Naive thymus-derived CD4-positive, alpha-beta T cell (primary cell): ENCODE data around the gene RGMB. TPM values are rescaled to one million over a fixed set of nuclear protein-coding genes. Genes with fewer than 3 reads are reported as not detected.

Experiments used
- ATAC-seq: fragments of 150-1000 bp; cut with Tn5 transposase; 2 replicates; pipeline ENCODE4 v1.10.0; 2021; ENCODE audit warnings: mild to moderate bottlenecking, moderate library complexity
- CTCF ChIA-PET: fragments of 350-600 bp; sonication (Branson Sonifier 250); formaldehyde crosslinking; loops from one replicate; lab custom pipeline; 2021; ENCODE audit warnings: antibody characterized with exemption; lab: Charles Lee
- POLR2A ChIA-PET: fragments of 350-600 bp; sonication (Branson Sonifier 250); formaldehyde crosslinking; loops from one replicate; lab custom pipeline; 2021; ENCODE audit warnings: antibody characterized with exemption, inconsistent platforms; lab: Charles Lee
- DNase-seq, 9 donors: peaks; one replicate each; pipeline versions ENCODE4 v3.0.0 to v3.0.0-alpha.2; 2020 to 2022; ENCODE audit warnings: mixed read lengths in 1 of 9
- H3K27ac ChIP-seq: one replicate; pipeline ENCODE4 v1.7.0; 2013; ENCODE audit warnings: mild to moderate bottlenecking, low read depth, low read length, moderate library complexity
- H3K27me3 ChIP-seq, 2 donors: one replicate each; pipeline ENCODE4 v1.7.0; 2013; ENCODE audit warnings: low read length in 2 of 2, mild to moderate bottlenecking in 2 of 2, moderate library complexity in 2 of 2; ENCODE audit not compliant: control insufficient read depth in 2 of 2, insufficient read depth in 2 of 2
- H3K36me3 ChIP-seq, 3 experiments: 1 replicate in 2 of 3; 2 replicates in 1 of 3; pipeline ENCODE4 v1.7.0; 2013; ENCODE audit warnings: low read length in 3 of 3, mild to moderate bottlenecking in 3 of 3, moderate library complexity in 1 of 3; ENCODE audit not compliant: insufficient read depth in 3 of 3, control insufficient read depth in 2 of 3
- H3K4me1 ChIP-seq, 2 donors: one replicate each; pipeline ENCODE4 v1.7.0; 2013; ENCODE audit warnings: low read length in 2 of 2, mild to moderate bottlenecking in 2 of 2, moderate library complexity in 1 of 2; ENCODE audit not compliant: control insufficient read depth in 2 of 2, insufficient read depth in 2 of 2
- H3K4me3 ChIP-seq: 2 replicates; pipeline ENCODE4 v1.7.0; 2013; ENCODE audit warnings: mild to moderate bottlenecking, low read length
- H3K9me3 ChIP-seq, 3 experiments: 1 replicate in 2 of 3; 2 replicates in 1 of 3; pipeline ENCODE4 v1.7.0; 2013; ENCODE audit warnings: low read length in 3 of 3; ENCODE audit not compliant: control insufficient read depth in 2 of 3
- H3K27ac Mint-ChIP-seq, 9 donors: one replicate each; pipeline ENCODE4 v1.8.0; 2020 to 2022; ENCODE audit warnings: mixed read lengths in 9 of 9, mild to moderate bottlenecking in 8 of 9, moderate library complexity in 5 of 9, inconsistent platforms in 2 of 9
- H3K27me3 Mint-ChIP-seq, 5 donors: one replicate each; pipeline ENCODE4 v1.8.0; 2021 to 2022; ENCODE audit warnings: mixed read lengths in 5 of 5, mild to moderate bottlenecking in 1 of 5
- H3K36me3 Mint-ChIP-seq, 5 donors: one replicate each; pipeline ENCODE4 v1.8.0; 2020 to 2022; ENCODE audit warnings: mixed read lengths in 5 of 5, mild to moderate bottlenecking in 3 of 5, inconsistent platforms in 1 of 5
- H3K4me1 Mint-ChIP-seq, 7 donors: one replicate each; pipeline ENCODE4 v1.8.0; 2020 to 2022; ENCODE audit warnings: mixed read lengths in 7 of 7, mild to moderate bottlenecking in 3 of 7, inconsistent platforms in 1 of 7
- H3K4me3 Mint-ChIP-seq, 10 donors: one replicate each; pipeline ENCODE4 v1.8.0; 2020 to 2022; ENCODE audit warnings: mild to moderate bottlenecking in 10 of 10, mixed read lengths in 10 of 10, moderate library complexity in 6 of 10, inconsistent platforms in 2 of 10
- H3K9me3 Mint-ChIP-seq, 11 donors: one replicate each; pipeline ENCODE4 v1.8.0; 2020 to 2022; ENCODE audit warnings: mixed read lengths in 11 of 11, mild to moderate bottlenecking in 4 of 11, inconsistent platforms in 1 of 11, moderate library complexity in 1 of 11
- intact Hi-C, 2 donors: fragments of 100-400 bp; cut with micrococcal nuclease; formaldehyde crosslinking; loops; one replicate each; pipeline ENCODE4 v1.15.1; 2023
- polyA plus RNA-seq, 2 donors: library from polyadenylated mRNA; unstranded; fragments of 300-500 nt; fragmentation: Illumina TruSeq; gene quantifications; one replicate each; pipeline ENCODE4 v1.2.3, GENCODE V29; 2021
- total RNA-seq, 6 experiments: library from RNA in 5 of 6; stranded (reverse) in 5 of 6; gene quantifications; 1 replicate in 5 of 6; 2 replicates in 1 of 6; pipeline ENCODE4 v1.2.3 and lab custom pipeline; 2021 to 2026

Gene RGMB
- total and polyA plus RNA-seq, 7 experiments from 2014 or later: 0.41 to 22.4 (median 9.5) TPM

DNA sequence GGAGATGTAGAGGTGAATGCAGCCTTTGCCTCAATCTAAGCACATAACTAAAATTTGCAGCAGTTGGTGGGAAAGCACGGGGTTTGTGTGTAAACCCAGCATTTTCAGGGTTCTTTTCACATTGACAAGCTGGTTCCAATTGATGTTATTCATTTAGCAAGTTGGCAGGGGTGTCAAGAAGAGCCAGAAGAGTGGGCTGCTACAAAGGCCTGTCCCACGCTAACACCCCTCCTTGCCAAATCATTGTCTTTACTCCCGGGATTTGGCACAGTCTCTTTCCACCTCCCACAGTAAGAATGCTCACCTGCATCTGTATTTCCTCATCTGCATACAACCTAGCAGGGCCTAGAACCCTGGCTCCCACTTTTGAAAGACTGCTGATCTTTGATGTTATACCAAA is 11.8 kb downstream of the RGMB start:
- H3K4me1 Mint-ChIP-seq: peaks cover 0 to 88% (median 53%) of the 10 kb centered on the region in 7 donors
- H3K36me3 Mint-ChIP-seq: peaks cover 0 to 39% (median 4%) of the 10 kb centered on the region in 5 donors
- H3K27ac ChIP-seq: no peak overlapping the region
- no peak overlapping the region for H3K4me3 Mint-ChIP-seq
- peak overlapping the region in 1 of 9 donors; percentile 65 for H3K27ac Mint-ChIP-seq
- H3K4me3 ChIP-seq: no peak overlapping the region
- ChIA-PET CTCF (interaction anchor here (0.6 to 2.3 kb wide), 2 partner anchors 10 to 14 kb away, joined by 3 to 9 read pairs; no protein-coding TSS in a partner anchor), POLR2A (interaction anchor here (0.6 kb wide), 1 partner anchor 14 kb away, joined by 4 read pairs; no protein-coding TSS in a partner anchor)
- DNase-seq (no peak), ATAC-seq (no peak)
- intact Hi-C loops: no loop called here
- no peaks in the 10 kb centered on the region for H3K27me3 ChIP-seq
- H3K9me3 ChIP-seq: no peaks in the 10 kb centered on the region
- H3K36me3 ChIP-seq: peaks cover 0 to 3% (median 0%) of the 10 kb centered on the region in 3 experiments
- H3K27me3 Mint-ChIP-seq: no peaks in the 10 kb centered on the region
- H3K4me1 ChIP-seq: peaks cover 0 to 3% of the 10 kb centered on the region in 2 donors
- no peaks in the 10 kb centered on the region for H3K9me3 Mint-ChIP-seq

- Mint-ChIP-seq H3K4me1 (peaks cover 0 to 86% (median 56%) of the 10 kb centered on the region in 7 donors), H3K36me3 (peaks cover 0 to 31% (median 0%) of the 10 kb centered on the region in 5 donors), H3K9me3 (no peaks in the 10 kb centered on the region), H3K27me3 (no peaks in the 10 kb centered on the region), H3K4me3 (peak overlapping the region in 1 of 10 donors; percentile 3), H3K27ac (peak overlapping the region in 1 of 9 donors; percentile 15)
- intact Hi-C loops: no loop called here
- DNase-seq: no peak
- H3K36me3 ChIP-seq: peaks cover 0 to 3% (median 0%) of the 10 kb centered on the region in 3 experiments
- H3K9me3 ChIP-seq: no peaks in the 10 kb centered on the region
- ATAC-seq: no peak
- ChIA-PET CTCF (interaction anchor here (0.6 to 2.3 kb wide), 3 partner anchors 9 to 293 kb away, joined by 3 to 9 read pairs (median 3); no protein-coding TSS in a partner anchor), POLR2A (interaction anchor here (1.4 kb wide), 1 partner anchor 11 kb away, joined by 5 read pairs; no protein-coding TSS in a partner anchor)
- no peak overlapping the region for H3K4me3 ChIP-seq
- H3K4me1 ChIP-seq: peaks cover 0 to 3% of the 10 kb centered on the region in 2 donors
- H3K27me3 ChIP-seq: no peaks in the 10 kb centered on the region
- no peak overlapping the region for H3K27ac ChIP-seq
Observed at GRCh38 chr5:98786191-98786853, 12.9 kb downstream of the RGMB start.

- DNase-seq (no peak), ATAC-seq (no peak)
- H3K4me1 Mint-ChIP-seq: peaks cover 0 to 84% (median 56%) of the 10 kb centered on the region in 7 donors
- H3K27ac Mint-ChIP-seq: peak overlapping the region in 2 of 9 donors; percentile 48 to 60
- H3K4me3 Mint-ChIP-seq: no peak overlapping the region
- no peaks in the 10 kb centered on the region for H3K27me3 ChIP-seq
- peaks cover 0 to 3% of the 10 kb centered on the region in 2 donors for H3K4me1 ChIP-seq
- ChIA-PET POLR2A (interaction anchor here (1.4 kb wide), 1 partner anchor 12 kb away, joined by 5 read pairs; no protein-coding TSS in a partner anchor), CTCF (interaction anchor here (0.7 to 1.5 kb wide), 3 partner anchors 10 to 15 kb away, joined by 3 to 4 read pairs (median 3); no protein-coding TSS in a partner anchor)
- no peak overlapping the region for H3K4me3 ChIP-seq
- intact Hi-C loops: no loop called here
- no peaks in the 10 kb centered on the region for H3K9me3 Mint-ChIP-seq
- no peaks in the 10 kb centered on the region for H3K36me3 ChIP-seq
- H3K9me3 ChIP-seq: no peaks in the 10 kb centered on the region
- H3K27me3 Mint-ChIP-seq: no peaks in the 10 kb centered on the region
- peaks cover 0 to 28% (median 0%) of the 10 kb centered on the region in 5 donors for H3K36me3 Mint-ChIP-seq
- H3K27ac ChIP-seq: no peak overlapping the region
Observed at GRCh38 chr5:98787131-98787719, 13.8 kb downstream of the RGMB start.

DNA sequence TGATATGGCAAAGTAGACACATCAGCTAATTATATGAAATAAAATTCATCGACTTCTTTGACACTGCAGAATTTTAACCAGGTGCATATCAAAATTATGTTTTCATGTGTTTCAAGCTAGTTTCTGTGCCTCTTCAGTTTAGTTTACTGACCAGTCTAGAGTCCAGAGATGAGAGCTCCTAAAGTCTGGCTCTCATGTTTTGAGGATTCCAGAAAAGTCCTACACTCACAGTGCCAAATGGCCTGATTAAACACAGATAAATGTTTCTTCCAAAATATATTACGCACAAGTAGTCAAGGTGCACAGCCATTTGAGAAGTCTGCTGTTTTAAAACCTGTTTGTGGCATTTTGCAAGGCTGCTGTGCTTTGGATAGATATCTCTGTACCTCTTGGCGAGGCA is 15.6 kb downstream of the RGMB start:
- POLR2A ChIA-PET: interaction anchor here (1.2 kb wide), 1 partner anchor 19 kb away, joined by 3 read pairs; no protein-coding TSS in a partner anchor
- Histone ChIP-seq H3K36me3 (peaks cover 0 to 7% (median 0%) of the 10 kb centered on the region in 3 experiments), H3K4me1 (peaks cover 0 to 3% of the 10 kb centered on the region in 2 donors), H3K4me3 (no peak overlapping the region), H3K27ac (no peak overlapping the region), H3K9me3 (no peaks in the 10 kb centered on the region), H3K27me3 (no peaks in the 10 kb centered on the region)
- DNase-seq: no peak
- ATAC-seq: no peak
- H3K27ac Mint-ChIP-seq: no peak overlapping the region
- intact Hi-C loops: no loop called here
- no peak overlapping the region for H3K4me3 Mint-ChIP-seq
- no peaks in the 10 kb centered on the region for H3K27me3 Mint-ChIP-seq
- no peaks in the 10 kb centered on the region for H3K9me3 Mint-ChIP-seq
- peaks cover 0 to 22% (median 1%) of the 10 kb centered on the region in 5 donors for H3K36me3 Mint-ChIP-seq
- H3K4me1 Mint-ChIP-seq: peaks cover 0 to 67% (median 44%) of the 10 kb centered on the region in 7 donors
- CTCF ChIA-PET: interaction anchor here (0.5 kb wide), 1 partner anchor 20 kb away, joined by 3 read pairs; no protein-coding TSS in a partner anchor

- Mint-ChIP-seq H3K36me3 (peaks cover 0 to 20% (median 3%) of the 10 kb centered on the region in 5 donors), H3K27ac (peak overlapping the region in 2 of 9 donors; percentile 33 to 35), H3K4me3 (no peak overlapping the region), H3K4me1 (peaks cover 0 to 47% (median 29%) of the 10 kb centered on the region in 7 donors), H3K9me3 (no peaks in the 10 kb centered on the region), H3K27me3 (no peaks in the 10 kb centered on the region)
- ChIA-PET CTCF (interaction anchor here (1.3 to 1.4 kb wide), 2 partner anchors 11 to 23 kb away, joined by 3 to 5 read pairs; no protein-coding TSS in a partner anchor), POLR2A (no interaction called here)
- Histone ChIP-seq H3K36me3 (peaks cover 0 to 7% (median 0%) of the 10 kb centered on the region in 3 experiments), H3K9me3 (no peaks in the 10 kb centered on the region), H3K4me1 (no peaks in the 10 kb centered on the region), H3K27ac (no peak overlapping the region), H3K4me3 (no peak overlapping the region), H3K27me3 (no peaks in the 10 kb centered on the region)
- no peak for DNase-seq
- no peak for ATAC-seq
- intact Hi-C loops: no loop called here
Observed at GRCh38 chr5:98791001-98791519, 17.6 kb downstream of the RGMB start.

DNA sequence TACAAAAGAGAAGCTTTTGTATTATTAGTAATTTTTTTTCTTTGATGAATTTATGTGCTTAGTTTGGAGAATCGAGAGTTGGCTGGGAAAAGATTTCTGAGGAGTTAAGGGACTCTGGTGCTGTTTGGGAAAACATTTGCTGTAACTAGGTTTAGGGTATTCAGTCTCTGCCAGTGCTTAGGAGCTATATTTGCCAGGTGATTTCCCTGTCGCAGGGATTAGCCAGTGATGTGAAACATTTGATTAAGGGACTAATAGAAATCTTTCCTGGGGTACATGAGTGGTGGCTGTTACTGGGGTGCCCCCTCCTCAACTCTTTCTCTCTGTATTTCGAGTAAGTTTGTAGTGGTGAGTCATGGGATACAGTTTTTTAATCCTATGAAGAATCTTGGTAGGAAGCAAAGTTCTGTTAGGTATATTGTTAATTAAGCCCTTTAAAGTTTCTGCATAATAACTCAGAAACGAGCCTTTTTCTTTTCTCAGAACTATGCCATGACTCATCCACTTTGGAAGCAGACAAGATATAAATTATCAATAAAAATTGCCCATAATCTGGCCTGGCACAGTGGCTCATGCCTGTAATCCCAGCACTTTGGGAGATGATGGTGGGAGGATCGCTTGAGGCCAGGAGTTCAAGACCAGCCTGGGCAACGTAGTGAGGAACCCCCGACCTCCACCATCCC is 18.6 kb downstream of the RGMB start:
- H3K4me1 Mint-ChIP-seq: peaks cover 0 to 45% (median 19%) of the 10 kb centered on the region in 7 donors
- peak overlapping the region in 1 of 9 donors; percentile 35 for H3K27ac Mint-ChIP-seq
- H3K36me3 Mint-ChIP-seq: peaks cover 0 to 14% (median 3%) of the 10 kb centered on the region in 5 donors
- ChIA-PET CTCF (no interaction called here), POLR2A (interaction anchor here (0.6 kb wide), 1 partner anchor 122 kb away, joined by 4 read pairs; no protein-coding TSS in a partner anchor)
- H3K27me3 Mint-ChIP-seq: no peaks in the 10 kb centered on the region
- Histone ChIP-seq H3K9me3 (no peaks in the 10 kb centered on the region), H3K27me3 (no peaks in the 10 kb centered on the region), H3K36me3 (peaks cover 0 to 7% (median 0%) of the 10 kb centered on the region in 3 experiments), H3K27ac (no peak overlapping the region), H3K4me3 (no peak overlapping the region), H3K4me1 (no peaks in the 10 kb centered on the region)
- H3K4me3 Mint-ChIP-seq: no peak overlapping the region
- ATAC-seq (no peak), DNase-seq (no peak)
- no peaks in the 10 kb centered on the region for H3K9me3 Mint-ChIP-seq
- intact Hi-C loops: no loop called here
